CD4-positive, alpha-beta T cell treated with Interleukin-2 at 100 ng/mL for 4 hours (primary cell): ENCODE results near the gene CCDC136.

Source experiments
- DNase-seq: peaks from one replicate; pipeline ENCODE4 v3.0.0-alpha.2; 2020; ENCODE audit warnings: low spot score

The CCDC136 gene

DNA sequence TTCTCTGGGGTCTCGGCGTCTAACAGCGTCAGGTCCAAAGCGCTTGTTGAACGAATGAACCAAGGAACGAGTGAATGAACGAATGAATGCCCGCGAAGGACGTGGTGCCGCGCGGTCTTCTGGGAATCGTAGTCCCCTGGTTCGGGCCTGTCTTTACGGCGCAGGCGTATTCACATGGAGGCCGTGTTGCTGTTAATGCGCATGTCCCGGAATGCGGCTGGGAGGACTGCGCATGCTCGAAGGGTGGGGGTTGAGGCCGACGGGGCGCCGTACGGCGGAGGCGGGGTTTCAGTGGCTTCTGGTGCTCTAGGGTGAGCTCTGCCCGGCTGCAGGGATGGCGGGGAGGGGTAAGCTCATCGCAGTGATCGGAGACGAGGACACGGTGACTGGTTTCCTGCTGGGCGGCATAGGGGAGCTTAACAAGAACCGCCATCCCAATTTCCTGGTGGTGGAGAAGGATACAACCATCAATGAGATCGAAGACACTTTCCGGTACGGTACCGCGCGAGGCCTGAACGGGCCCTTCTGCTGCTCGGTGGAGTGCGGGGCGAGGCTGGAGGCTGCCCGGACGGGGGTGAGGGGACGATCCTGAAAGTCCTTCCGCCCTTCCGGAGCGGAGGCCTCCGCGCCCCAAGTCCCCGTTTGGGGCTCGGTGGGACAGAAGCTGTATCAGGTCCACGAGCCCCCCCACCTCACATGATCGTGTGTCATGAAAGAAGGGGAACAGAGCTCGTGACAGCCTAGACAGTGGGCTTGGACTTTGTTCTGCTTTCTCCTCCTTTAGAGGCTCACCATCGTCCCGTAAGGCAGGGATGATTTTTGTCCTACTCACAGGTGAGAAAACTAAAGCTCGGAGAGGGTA is 71.0 kb downstream of the CCDC136 start, which contains the start of gene ATP6V1F:
ATP6V1F (plus strand) TSS at position 286 of the 862 bp plus-strand sequence; CDS start at position 335, 49 bp downstream.
- peak; percentile 99 for DNase-seq

DNA sequence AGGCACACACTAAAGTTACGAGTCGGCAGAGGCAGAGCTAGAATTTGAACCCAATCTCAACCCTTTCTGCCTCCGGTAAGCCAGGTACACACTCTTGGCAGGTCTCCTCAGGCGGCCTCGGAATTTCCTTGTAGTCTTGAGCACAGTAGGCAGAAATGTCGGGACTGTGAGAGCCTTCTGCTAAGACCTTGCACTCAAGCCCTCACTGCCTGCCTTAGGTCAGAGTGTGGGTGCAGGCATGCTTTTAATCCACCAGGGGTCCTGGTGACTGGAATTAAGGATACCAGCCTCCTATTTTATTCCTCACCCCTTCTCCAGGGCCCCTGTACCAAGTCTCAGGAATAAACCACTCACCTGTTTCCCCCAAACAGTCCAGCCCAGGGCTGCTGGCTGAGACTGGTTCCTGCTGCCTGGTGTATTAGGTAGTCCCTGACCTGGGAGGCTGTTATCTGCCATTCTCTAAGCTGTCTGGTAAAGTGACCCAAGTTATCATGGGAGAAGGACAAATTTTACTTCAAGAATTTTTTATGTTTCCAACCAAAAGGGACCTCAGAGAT is 71.7 kb downstream of the CCDC136 start:
- DNase-seq: peak; percentile 45

DNA sequence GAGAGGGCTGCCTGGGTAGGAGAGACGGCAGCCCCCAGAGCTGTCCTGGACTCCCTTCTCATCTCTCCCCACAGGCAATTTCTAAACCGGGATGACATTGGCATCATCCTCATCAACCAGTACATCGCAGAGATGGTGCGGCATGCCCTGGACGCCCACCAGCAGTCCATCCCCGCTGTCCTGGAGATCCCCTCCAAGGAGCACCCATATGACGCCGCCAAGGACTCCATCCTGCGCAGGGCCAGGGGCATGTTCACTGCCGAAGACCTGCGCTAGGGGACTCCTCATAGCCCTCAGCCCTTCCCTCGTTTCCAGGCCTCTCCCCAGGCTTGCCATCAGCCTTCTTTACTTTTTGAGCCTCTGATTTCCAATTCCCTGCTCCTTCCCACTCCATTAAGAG is 73.5 kb downstream of the CCDC136 start:
- no peak for DNase-seq

DNA sequence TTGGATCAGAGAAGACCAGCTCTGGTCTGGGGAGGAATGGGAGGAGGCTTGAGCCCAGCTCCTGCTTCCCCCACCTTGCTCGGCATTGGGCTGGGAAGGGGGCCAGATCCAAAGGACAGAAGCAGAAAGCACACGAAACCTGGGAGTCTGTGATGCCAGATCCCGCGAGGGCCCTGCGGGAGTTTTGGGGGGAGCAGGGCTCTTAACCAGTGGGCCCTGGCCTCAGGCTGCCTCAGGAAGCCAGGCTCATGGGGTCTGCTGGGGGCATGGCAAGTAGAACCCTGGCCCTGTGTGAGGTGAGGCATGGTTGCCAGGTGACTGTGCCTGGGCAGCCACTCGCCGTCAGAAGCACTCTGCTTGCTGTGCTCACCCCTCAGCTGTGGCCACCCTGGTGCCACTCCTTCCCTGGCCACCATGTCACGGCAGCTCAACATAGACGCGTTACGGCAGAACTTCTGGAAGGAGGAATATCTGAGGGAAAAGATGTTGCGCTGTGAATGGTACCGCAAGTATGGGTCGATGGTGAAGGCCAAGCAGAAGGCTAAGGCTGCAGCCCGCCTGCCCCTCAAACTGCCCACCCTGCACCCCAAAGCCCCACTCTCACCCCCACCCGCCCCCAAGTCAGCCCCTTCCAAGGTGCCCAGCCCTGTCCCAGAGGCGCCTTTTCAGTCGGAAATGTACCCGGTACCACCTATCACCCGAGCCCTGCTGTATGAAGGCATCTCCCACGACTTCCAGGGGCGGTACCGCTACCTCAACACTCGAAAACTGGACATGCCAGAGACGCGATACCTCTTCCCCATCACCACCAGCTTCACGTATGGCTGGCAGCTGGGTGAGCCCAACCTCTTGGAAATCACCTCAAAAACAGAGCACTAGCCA is 74.5 kb downstream of the CCDC136 start:
- no peak for DNase-seq

DNA sequence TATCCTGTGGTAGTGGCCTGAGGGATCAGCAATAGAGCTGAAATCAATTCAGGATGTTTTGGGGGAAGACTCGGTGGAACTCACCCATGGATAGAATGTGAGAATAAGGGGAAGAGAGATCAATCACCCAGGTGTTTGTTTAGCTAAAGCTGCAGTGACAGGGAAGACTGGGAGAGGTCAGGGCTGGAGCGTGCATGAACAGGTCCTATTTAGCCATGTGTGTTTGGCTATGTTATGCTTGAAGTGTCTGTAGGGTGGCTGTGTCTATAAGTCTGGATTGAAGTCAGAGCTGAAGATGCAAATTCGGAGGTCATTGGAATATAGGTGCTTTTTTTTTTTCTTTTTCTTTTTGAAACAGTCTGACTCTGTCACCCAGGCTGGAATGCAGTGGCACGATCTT is 75.5 kb downstream of the CCDC136 start:
- no peak for DNase-seq

DNA sequence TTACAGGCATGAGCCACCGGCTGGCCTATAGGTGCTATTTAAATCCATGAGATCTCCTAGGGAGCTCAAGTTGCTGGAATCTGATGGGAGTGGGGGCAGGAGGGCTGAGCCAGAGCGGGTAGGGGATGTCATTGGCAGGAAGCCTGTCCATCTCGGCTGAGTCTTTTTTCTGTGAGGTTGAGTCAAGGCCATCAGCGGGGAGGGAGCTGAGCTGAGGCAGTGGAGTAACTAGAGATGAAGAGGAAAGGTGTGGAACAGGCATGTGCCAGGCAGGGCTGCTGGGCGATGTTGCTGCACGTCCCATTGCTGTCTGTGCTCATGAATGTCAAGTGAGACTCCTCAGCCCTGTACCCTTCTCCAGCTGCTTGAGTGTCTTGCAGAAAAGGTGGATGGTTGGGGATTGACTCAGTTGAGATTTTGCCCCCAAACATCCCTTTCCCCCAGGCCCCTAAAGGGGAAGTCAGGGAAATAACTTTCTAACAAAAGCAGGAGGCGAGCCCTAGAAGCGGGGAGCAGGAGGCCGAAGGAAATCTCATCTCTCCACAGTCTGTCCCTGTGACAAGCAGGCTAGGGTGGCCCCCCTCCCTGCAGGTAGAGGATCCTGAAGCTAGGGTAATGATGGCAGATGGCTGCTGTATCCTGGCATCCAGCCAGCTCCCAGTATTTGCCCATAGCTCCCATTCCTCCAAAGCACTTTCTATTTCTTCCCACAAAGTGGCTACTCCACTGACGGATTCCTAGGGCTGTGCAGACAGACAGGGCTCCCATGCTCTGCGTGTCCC is 76.3 kb downstream of the CCDC136 start:
- no peak for DNase-seq

DNA sequence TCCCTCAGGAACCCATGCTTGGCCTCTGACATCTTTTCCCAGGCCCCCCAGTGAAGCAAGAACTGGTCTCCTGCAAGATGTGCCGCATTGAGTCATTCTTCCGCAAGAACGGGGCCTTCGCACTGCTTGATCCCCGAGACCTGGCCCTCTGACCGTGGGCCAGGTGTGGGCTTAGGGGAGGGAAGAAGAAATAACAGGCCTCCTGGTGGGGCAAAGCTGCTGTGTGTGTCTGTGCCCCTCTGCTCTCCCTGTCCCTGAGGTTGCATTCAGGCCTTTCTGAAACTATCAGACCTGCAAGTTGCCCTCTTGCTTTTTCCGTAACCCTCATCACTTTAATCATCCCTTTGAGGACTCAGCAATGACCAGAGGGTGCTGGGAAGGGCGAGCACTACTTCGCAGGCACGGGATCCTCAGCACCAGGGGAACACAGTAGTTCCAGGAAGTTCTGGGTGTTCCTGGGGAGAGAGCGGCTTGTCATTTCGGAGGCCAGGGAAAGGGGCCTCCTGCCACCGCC is 76.9 kb downstream of the CCDC136 start:
- DNase-seq: no peak

DNA sequence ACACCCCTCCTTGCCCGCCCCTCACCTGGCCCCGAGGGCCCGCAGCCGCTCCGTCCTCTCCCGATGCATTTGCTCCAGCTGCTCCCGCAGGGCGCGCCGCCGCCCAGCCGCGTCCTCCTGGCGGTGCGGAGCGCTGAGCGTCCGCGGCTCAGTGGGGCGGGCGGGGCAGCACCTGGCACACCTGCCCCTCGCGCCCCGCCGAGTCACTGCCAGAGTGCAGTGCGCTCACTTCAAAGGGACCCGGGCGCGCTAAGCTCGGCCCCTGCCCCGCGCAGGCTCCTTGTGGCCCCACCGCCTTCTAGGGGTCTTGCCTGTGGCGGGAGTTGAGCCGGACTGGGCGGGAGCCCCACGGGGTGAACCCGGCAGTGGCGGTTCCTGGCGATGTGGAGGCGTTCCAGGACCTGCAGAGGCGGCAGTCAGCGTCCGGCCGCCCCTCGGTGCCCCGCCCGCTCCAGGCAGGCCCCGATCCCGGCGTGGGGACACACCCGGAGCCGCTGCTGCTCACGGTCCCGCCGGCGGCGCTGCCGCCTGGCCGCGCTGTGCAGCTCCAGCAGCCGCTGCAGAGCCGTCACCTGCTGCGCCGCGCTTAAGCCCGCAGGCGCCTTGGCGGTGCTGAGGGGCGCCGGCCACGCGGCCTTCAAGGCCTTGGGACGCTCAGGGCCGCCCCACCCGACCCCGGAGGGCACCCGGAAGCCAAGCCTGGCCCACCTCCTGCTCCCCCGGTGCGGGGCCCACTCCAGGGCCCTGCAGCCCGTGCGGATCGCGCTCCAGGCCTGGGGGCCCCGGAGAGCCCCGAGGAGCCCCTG is 77.6 kb downstream of the CCDC136 start:
- peak; percentile 30 for DNase-seq

DNA sequence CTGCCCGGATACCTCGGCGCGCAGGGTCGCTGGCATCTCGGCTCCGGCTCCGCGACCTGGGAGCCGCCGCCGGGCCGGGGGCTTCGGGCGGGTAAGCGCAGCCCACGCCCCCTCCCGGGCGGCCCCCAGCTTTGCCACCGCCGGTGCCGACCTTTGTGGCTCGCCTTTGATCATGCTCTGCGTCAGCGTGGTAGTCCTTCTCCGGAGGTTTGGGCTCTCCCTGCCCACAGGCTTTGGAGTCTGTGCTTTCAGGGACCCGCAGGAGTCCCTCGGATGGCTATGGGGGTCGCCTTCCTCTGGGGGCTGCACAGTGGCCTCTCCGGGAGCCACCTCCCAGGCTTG is 78.1 kb downstream of the CCDC136 start:
- DNase-seq: no peak

DNA sequence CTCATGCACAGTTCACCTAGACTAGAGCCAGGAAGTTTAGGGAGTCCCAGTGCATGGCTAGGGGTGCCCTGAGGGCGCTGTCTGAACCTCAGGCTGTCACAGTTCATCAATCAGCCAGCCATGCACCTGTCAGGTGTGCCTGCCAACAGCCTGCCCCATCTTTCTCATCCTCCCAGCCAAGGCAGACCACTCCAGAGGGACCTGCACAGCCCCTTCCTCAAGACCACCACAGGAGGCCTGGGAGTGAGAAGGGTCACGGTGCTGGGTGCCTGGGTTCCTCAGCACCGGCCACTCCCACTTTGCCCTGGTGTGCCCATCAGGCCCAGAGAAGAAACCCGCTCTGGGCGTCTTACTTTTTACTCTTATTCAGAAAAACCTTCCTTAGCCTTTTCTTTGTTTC is 79.3 kb downstream of the CCDC136 start:
- no peak for DNase-seq
